ENCODE measurements around the gene POU2F2.
A peak's percentile ranks its signal among the peaks of the same experiment; 100 is the strongest.

Gene POU2F2

DNA sequence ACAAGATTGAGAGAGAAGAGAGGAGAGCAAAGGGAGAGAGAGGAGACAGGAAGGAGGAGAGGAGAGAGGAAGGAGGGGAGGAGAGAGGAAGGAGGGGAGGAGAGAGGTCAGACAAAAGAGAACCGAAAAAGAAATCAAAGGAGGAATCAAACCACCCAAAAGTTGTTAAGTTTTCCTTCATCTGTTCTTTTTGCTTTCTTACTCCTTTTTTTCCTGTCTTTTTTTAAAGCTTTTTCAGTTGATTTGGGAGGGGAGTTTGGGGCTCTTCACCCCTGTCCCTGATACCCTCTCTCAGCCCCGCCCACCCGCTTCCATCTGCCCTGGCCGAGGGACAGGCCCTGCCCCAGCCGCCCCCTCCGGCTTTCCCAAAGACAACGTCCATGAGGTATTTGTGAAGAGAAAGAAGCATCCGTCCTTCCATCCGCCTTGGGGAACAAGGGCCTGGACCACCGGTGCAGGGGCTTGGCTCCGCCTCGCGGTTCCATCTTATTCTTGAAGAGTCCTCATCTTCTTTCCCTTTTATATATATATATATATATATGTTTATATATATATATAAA is 43.0 kb downstream of the POU2F2 start:
- no peak for DNase-seq (ENCODE audit: low read depth)
- no peak overlapping the region for H3K4me3 ChIP-seq (ENCODE audit: low read depth, low read length)
- TF ChIP-seq, protein P1, sequence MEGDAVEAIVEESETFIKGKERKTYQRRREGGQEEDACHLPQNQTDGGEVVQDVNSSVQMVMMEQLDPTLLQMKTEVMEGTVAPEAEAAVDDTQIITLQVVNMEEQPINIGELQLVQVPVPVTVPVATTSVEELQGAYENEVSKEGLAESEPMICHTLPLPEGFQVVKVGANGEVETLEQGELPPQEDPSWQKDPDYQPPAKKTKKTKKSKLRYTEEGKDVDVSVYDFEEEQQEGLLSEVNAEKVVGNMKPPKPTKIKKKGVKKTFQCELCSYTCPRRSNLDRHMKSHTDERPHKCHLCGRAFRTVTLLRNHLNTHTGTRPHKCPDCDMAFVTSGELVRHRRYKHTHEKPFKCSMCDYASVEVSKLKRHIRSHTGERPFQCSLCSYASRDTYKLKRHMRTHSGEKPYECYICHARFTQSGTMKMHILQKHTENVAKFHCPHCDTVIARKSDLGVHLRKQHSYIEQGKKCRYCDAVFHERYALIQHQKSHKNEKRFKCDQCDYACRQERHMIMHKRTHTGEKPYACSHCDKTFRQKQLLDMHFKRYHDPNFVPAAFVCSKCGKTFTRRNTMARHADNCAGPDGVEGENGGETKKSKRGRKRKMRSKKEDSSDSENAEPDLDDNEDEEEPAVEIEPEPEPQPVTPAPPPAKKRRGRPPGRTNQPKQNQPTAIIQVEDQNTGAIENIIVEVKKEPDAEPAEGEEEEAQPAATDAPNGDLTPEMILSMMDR (IDR thresholded peaks at IDR 0.05; ENCODE audit: insufficient read depth, low read depth, low read length, missing control alignments): no peak

DNA sequence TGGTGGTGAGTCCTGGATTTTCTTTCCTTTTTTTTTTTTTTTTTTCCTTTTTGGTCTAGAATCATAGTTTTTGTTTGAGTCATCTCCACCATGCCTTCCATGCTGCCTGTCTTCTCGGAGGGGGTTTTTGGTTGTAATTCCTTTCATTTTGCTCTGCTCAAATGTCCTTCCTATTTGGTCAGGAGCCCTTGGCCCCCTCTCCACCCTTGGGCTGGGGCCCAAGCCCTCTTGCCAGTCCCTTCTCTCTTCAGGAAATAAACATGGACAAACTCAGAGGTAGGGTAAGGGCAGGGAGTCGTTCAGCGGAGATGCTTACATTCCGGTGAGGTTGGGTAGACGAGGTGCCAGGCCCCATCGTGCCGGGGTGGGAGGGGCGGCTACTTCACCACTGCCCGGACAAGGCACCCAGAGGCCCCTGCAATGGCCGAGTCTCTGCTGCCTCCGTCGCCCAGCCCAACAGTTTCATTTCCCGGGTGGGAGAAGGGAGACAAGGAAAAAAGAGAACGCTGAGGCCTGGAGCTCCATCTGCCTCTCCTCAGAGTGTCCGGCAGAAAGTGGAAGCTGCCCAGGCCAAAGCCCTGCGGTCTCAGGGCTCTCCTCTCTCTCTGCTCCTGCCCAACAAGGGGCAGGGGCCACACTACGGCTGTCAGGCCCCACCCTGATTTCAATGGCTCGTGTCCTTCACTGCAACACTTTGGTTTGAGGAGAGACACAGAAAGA is 43.6 kb downstream of the POU2F2 start:
- TF ChIP-seq, protein P1 (IDR thresholded peaks at IDR 0.05; ENCODE audit: insufficient read depth, low read depth, low read length, missing control alignments): no peak
- DNase-seq (ENCODE audit: low read depth): no peak

DNA sequence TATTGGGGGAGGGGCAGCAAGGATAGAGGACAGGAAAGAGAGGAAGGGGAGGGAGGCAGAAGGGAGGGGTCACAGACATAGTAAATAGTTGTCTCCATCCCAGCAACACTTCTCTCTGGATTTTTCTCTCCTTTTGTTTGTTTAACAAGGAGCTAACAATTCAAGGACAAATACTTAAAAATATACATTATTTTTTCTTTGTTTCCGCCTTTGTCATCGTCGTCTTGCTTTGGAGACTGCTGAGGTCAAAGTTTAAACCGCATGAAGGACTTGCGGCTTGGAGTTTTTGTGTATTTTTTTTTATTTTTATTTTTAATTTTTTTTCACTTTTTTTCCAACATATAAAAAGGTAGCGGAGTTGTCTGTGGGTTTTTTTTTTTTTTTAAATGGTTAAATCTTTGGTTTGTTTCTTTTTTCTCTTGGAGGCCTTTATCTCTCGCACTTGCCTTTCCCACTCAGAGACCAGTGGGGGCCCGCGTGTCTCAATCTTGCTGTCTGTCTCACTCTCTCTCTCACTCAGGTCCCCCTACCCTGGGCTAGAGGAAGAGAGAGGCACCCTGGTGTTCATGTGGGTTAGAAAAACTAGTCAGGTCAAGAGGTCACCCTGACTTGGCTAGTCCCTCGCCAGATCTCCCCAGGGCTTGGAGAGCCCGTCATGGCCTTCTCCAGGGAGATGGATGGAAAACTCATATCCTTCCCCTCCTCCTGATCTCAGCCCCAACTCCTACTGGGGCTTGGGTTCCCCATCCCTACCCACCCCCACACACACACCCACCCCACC is 45.3 kb downstream of the POU2F2 start:
- no peak for DNase-seq (ENCODE audit: low read depth)
- TF ChIP-seq, protein P1 (IDR thresholded peaks at IDR 0.05; ENCODE audit: insufficient read depth, low read depth, low read length, missing control alignments): no peak
- no peak overlapping the region for H3K4me3 ChIP-seq (ENCODE audit: low read depth, low read length)

More for the DNA sequence above, 43.6 kb downstream of the POU2F2 start:
- no peak overlapping the region for H3K4me3 ChIP-seq (ENCODE audit: low read depth, low read length)

DNA sequence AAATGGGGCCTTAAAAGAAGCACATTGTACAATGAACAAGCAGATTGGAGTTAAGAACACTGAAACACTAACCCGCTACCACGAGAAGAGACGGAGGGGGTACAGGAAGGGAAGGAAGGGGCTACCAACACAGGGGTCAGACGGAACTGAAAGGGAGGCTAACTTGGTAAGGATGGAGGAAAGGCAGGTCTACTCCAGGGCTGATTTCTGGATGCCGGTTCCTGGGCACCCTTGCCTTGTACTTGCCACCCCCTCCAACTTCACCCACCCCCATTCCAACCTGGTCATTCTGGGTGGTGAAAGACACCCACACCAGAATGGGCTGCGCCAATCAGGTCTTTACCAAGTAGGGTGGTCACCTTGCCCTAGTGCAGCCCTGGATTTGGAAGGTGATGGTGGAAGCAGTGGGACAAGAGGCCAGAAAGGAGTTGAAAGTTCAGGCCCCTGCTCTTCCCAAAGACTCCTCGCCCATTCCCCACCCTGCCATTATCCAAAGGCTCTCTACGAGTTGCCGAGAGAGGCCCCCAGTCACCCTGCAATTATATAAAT is 46.0 kb downstream of the POU2F2 start:
- no peak overlapping the region for H3K4me3 ChIP-seq (ENCODE audit: low read depth, low read length)
- TF ChIP-seq, protein P1 (IDR thresholded peaks at IDR 0.05; ENCODE audit: insufficient read depth, low read depth, low read length, missing control alignments): no peak
- no peak for DNase-seq (ENCODE audit: low read depth)

DNA sequence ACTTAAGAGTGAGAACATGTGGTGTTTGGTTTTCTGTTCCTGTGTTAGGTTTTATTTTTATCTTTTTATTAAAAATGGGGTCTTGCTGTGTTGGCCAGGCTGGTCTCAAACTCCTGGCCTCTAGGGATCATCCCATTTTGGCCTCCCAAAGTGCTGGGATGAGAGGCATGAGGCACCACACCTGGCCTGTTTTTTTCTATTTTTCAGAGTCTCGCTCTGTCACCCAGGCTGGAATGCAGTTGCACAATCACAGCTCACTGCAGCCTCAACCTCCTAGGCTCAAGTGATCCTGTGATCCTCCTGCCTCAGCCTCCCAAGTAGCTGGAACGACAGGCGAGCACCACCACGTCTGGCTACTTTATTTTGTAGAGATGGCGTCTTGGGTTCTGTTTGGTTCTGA is 48.7 kb downstream of the POU2F2 start:
- TF ChIP-seq, protein P1 (IDR thresholded peaks at IDR 0.05; ENCODE audit: insufficient read depth, low read depth, low read length, missing control alignments): no peak
- H3K4me3 ChIP-seq (ENCODE audit: low read depth, low read length): no peak overlapping the region
- DNase-seq (ENCODE audit: low read depth): no peak

DNA sequence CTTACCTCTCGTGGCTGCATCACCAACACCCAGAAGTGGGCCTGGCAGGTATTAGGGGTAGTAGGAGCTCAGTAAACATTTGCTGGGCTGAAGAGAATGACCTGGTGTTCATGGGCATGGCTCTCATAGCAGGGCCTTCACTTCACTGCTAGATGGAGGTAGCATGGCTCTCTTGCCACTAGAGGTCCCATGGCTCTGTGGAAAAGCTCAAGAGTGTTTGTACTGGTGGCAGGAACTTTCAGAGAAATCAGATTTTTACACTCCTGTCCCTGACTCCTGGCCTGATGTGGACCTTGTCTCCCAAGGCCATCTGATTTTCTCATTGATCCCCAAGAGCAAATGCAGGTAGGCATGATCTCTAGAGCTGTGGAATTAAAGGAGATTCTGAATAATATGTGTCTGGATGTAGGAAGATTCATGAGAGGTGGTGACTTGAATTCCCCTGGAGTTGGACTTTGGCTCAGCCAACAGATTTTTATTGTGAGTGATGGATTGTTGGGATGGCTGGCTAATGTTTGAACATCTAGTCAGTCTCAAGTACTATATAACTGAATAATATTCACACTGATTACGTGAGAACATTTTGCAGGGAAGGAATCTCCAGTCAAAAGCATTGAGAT is 50.6 kb downstream of the POU2F2 start:
- TF ChIP-seq, protein P1 (IDR thresholded peaks at IDR 0.05; ENCODE audit: insufficient read depth, low read depth, low read length, missing control alignments): peak; percentile 57
- DNase-seq (ENCODE audit: low read depth): peak; percentile 60
- H3K4me3 ChIP-seq (ENCODE audit: low read depth, low read length): no peak overlapping the region
